NCI-H2107 treated with DMSO at 0.1 percent for 48 hours (cell line): Measurements from ENCODE around the gene ADD1.

Source experiments
- DNase-seq: peaks from one replicate; lab custom pipeline; 2025; ENCODE audit not compliant: unreplicated experiment; lab: John Stamatoyannopoulos, UW

The ADD1 gene

GRCh38 chr4:2804973-2805501 is 38.6 kb upstream of the ADD1 start:
- no peak for DNase-seq

- DNase-seq, result no peak
Measured at GRCh38 chr4:2805712-2806389, 37.8 kb upstream of the ADD1 start.

DNA sequence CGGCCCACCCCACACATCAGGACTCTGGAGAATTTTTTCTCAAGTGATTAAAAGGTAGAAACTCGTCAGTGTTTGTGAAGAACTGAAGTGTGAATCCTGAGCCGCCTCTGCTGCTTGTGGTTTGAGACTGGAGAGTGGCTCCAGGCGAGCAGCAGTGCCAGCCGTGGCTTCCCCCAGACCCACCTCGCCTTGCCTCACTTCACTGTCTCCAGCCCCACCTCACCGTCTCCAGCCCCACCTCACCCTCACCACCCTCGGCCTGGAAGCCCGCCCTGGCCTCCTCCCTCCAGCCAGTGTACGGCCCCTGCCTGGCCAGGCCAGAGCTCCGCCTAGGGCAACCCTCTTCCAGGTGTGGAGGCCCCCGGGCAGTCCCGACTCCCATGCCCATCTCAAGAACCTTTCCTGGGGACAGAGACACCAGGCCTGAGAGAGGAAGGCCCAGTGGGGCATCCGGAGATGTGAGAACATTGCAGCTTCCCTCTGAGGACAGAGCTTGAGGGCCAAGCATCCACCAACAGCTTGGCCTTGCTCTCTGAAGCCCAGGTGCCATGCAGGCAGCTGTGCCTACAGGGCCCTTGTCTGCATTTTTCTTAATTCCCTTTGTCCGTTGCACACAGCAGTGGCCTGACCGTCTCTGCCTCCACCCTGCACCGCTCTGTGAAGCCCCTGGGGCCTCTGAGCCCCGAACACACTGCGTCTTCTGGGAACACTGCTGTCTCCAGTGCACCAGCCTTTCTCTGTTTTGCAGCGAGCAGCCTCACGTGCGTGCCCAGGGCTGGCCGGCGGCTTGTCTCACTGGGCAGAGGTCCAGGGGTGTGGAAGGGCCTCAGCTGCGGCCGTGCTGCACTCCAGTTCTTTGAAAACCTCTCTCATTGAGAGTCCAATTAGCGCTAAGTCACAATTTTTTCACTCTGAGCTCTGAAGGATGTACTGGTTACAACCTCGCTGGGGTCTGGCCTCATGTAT is 37.0 kb upstream of the ADD1 start:
- no peak for DNase-seq

DNA sequence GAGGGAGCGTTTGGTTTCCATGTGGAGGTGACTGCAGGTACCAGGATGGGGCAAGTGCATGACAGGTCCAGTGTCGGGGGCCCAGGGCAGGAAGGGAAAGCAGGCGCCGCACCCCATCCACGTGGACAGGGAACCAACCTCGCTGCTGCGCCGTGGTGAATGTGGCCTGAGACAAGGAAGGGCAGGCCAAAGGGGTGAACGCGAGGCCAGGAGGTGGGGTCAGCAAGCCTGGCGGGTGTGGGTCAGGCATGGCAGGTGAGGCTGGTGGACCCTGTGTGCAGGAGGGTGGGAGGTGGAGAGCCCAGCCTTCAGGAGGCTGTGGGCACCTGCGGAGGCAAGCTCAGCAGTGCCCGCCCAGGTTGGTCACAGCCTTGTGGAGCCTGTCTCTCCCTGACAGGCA is 36.1 kb upstream of the ADD1 start:
- DNase-seq, result no peak

- no peak for DNase-seq
Measured at GRCh38 chr4:2808001-2808400, 35.6 kb upstream of the ADD1 start.

DNA sequence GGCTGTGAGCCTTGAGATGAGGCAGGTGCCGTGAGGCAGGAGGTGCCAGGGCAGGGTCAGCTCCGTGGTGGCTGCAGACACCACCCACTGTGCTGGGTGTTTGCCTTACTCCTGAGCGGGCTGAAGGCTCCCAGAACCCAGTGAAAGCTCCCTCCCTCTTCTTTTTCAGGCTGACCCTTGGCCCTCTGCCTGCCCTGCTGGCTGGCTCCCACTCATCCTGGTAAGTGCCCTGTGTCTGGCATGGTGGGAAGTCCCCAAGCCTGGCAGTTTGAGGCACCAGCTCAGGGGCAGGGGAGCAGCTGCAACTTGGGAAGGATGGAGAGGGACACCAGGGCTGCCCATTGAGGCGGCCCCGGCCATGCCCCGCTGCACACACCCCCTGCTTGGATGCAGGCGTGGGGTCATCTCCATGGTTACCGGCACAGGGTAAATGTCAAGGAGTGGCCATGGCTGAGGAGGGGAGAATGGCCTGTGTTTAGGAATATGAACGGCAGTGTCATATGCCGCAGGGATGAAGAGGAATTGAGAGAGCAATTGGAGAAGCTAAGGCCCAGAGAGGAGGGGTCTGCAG is 33.9 kb upstream of the ADD1 start:
- DNase-seq, result no peak

DNA sequence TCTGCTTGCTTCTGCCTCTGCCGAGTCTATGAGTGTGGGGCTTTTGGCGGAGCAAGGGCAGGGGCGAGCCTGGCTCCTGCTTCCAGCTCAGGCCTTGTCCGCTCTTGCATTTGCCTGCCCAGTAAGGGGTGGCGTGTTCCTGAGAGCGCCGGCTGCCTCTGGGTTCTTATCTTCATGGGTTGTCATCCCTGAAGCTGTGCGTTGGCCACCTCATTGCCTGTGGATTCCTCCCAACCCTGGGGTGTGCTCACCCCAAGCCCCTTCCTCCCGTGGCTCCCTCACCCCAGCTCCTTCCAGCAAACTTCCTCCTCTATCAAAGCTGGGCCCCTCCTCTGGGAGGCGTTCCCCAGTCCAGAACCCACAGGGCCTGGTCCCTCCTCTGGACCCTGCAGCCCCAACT is 33.3 kb upstream of the ADD1 start:
- DNase-seq, result no peak

DNA sequence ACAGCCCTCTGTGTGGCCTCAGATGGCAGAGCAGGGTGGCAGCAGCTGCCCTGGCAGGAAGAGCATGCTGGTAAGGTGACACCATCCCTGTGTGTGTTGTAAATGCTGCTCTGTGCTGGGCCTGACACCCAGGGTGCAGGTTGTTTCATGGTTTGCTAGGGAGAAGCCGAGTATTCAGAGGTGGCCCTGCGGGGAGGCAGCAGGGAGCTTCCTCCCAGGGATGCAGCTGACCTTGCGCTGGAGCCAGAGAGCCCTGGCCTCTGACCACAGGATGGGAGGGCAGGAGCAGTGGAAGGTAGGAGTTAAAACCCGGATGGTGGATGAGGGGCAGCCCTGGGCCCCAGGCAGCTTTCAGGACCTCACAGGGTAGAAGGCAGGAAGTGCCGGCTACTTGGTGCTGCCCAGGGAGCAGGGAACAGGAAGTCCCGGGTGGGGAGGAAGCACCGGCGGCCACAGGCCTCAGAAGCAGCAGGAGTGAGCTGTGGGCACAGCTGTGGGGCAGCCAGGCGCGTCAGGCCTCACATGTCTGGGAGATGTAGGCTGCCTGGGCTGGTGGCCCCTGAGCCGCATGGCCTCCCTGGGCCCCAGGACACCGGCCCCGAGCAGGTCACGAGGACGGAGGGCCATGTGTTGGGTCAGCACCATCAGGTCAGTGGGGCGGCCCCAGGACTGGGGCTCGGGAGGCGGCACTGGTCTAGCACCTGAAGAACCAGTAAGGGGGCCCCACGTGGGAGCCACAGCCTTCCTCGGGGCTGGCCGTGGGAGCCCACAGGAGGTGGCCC is 31.6 kb upstream of the ADD1 start:
- peak; percentile 62 for DNase-seq

GRCh38 chr4:2812612-2813354 is 30.9 kb upstream of the ADD1 start:
- DNase-seq, result no peak

DNA sequence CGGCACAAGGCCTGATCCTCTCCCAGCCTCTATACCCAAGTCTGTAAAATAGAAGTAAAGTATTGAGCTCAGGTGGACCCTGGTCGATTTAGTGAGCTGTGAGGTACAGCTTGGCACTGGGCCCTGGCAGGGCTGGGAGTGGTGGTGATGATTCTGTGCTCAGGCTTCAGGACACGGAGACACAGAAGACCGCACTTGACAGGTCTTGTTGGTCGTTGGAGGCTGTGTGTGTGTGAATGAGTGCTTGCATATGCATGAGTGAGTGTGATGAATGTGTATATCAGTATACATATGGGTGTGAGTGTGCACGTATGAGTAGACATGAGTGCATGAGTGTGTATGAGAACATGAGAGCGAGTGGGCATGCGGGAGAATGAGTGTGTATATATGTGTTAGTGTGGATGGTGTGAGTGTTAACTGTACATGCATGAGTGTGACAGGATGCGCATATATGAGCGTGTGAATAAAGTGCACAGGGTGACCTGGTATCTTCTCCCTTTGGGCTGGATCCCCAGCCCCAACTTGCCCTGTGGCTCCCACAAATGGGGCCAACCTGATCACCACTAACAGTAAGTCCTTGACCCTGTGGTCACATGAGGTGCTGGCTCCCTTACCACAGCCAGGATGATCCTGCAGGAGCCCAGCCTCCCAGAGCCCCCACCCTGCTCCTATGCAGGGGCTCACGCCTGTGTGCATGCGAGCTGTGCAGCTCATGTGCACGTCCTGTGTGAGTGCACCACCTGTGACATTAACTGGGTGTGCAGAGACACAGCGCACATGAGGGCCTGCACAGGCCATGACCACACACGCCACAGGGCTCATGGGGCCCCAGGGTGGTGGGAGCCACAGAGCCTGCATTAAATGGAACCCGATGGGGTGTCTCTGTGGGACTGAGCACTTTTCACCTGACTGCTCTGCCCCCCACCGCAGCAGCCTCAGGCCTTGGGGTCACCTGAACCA is 29.9 kb upstream of the ADD1 start:
- DNase-seq, result no peak

DNA sequence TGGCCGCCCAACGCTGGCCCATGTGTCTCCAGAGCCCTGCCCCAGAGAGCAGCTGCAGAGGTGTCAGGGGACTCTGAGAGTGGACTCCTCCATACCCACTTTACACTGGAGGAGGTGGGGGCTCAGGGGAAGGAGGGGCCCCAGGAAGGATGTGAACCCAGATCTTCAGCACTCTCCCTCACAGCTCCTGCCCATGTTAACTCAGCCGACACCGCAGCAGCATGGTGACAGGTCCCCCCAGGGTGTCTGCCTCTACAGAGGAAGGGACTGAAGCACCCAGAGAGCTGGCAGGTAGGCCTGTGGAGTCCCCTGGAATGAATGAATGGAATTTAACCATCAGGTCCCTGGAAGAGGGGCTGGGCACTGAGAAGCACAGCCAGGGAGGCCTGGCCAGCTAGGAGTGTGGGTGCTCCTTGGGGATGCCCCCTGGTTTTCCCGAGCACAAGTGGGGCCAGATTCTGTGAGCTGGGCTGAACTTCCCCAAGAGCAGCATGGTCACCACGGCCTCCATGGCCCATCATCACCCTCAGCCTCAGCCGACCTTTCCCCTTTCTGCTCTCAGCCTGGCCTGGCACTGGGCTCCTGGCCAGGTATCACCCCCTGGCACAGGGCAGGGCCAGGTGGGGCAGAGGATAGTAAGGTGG is 28.9 kb upstream of the ADD1 start:
- no peak for DNase-seq

- DNase-seq, result no peak
Measured at GRCh38 chr4:2816401-2816954, 27.2 kb upstream of the ADD1 start.

- no peak for DNase-seq
Measured at GRCh38 chr4:2817137-2817536, 26.5 kb upstream of the ADD1 start.

GRCh38 chr4:2817701-2818350 is 25.8 kb upstream of the ADD1 start:
- no peak for DNase-seq

- DNase-seq, result no peak
Measured at GRCh38 chr4:2818351-2818939, 25.2 kb upstream of the ADD1 start.

GRCh38 chr4:2819244-2820215 is 24.1 kb upstream of the ADD1 start:
- DNase-seq, result no peak
